Upper lobe of left lung (tissue), 6 donors: ENCODE measurements around the gene PTGER1. TPM values are rescaled to one million over a fixed set of nuclear protein-coding genes. Genes with fewer than 3 reads are reported as not detected.
A peak's percentile ranks its signal among the peaks of the same experiment; 100 is the strongest.

Source experiments
- ATAC-seq, 2 donors: fragments of 200-7000 bp; cut with Tn5 transposase; one replicate each; pipeline ENCODE4 v1.9.1; 2022; ENCODE audit warnings: mild to moderate bottlenecking in 2 of 2, moderate library complexity in 2 of 2; ENCODE audit not compliant: low FRiP score in 2 of 2
- DNase-seq, 2 donors: peaks; one replicate each; pipeline ENCODE4 v3.0.0-alpha.2; 2019 to 2020
- H3K27ac ChIP-seq, 4 donors: fragments of 200-600 bp; sonication (generic); one replicate each; pipeline ENCODE4 v1.5.1; 2016 to 2019
- H3K27me3 ChIP-seq, 4 donors: fragments of 200-600 bp; sonication (generic); one replicate each; pipeline ENCODE4 v1.5.1; 2017 to 2019
- H3K36me3 ChIP-seq, 4 donors: fragments of 200-600 bp; sonication (generic); one replicate each; pipeline ENCODE4 v1.5.1; 2016 to 2019
- H3K4me1 ChIP-seq, 4 donors: fragments of 200-600 bp; sonication (generic); one replicate each; pipeline ENCODE4 v1.5.1; 2018 to 2019
- H3K4me3 ChIP-seq, 4 donors: fragments of 200-600 bp; sonication (generic); one replicate each; pipeline ENCODE4 v1.5.1; 2017 to 2019; ENCODE audit warnings: mild to moderate bottlenecking in 2 of 4, moderate library complexity in 1 of 4
- H3K9me3 ChIP-seq, 4 donors: fragments of 200-600 bp; sonication (generic); one replicate each; pipeline ENCODE4 v1.5.1; 2018 to 2019
- EP300 ChIP-seq, 4 donors: sonication (generic); formaldehyde crosslinking; IDR thresholded peaks; one replicate each; pipeline ENCODE4 v1.5.1; 2017; ENCODE audit warnings: antibody characterized with exemption in 4 of 4, control low read depth in 2 of 4
- POLR2A ChIP-seq, 4 donors: fragments of 450-650 bp; IDR thresholded peaks; one replicate each; pipeline ENCODE4 v1.5.1; 2016 to 2017; ENCODE audit warnings: antibody characterized with exemption in 4 of 4, mild to moderate bottlenecking in 2 of 4
- POLR2AphosphoS5 ChIP-seq, 2 donors: sonication (generic); formaldehyde crosslinking; IDR thresholded peaks; one replicate each; pipeline ENCODE4 v1.5.1; 2017; ENCODE audit warnings: antibody characterized with exemption in 2 of 2
- WGBS, 2 donors: methylation state at CpG; one replicate each; pipeline ENCODE4 v1.1.5; 2017 to 2018; 5-methylcytosine and 5-hydroxymethylcytosine counted together
- total RNA-seq, 6 donors: library from RNA; depleted of rRNA in 4 of 6; stranded (reverse); fragments of >200 nt in 4 of 6; gene quantifications; one replicate each; pipeline versions ENCODE4 v1.1.0 to v1.2.1, GENCODE V29; 2016 to 2021
- TF ChIP-seq, protein P1 (sequence below), 6 experiments: fragments of 450-650 bp in 4 of 6; fragments of 200-600 bp in 2 of 6; sonication (generic) in 2 of 6; IDR thresholded peaks; one replicate each; pipeline ENCODE4 v1.5.1; 2016 to 2019; ENCODE audit warnings: antibody characterized with exemption in 6 of 6
- donor health status: DM: no; HTN: no; CAD: no; lungs with moderate emphysema.
- donor health status: DM: no; HTN: yes; CAD: no; lungs with severe emphysema.

The PTGER1 gene
- total RNA-seq, 6 donors from 2014 or later = 0.59 to 3.9 (median 1.7) TPM; not detected in 3

DNA sequence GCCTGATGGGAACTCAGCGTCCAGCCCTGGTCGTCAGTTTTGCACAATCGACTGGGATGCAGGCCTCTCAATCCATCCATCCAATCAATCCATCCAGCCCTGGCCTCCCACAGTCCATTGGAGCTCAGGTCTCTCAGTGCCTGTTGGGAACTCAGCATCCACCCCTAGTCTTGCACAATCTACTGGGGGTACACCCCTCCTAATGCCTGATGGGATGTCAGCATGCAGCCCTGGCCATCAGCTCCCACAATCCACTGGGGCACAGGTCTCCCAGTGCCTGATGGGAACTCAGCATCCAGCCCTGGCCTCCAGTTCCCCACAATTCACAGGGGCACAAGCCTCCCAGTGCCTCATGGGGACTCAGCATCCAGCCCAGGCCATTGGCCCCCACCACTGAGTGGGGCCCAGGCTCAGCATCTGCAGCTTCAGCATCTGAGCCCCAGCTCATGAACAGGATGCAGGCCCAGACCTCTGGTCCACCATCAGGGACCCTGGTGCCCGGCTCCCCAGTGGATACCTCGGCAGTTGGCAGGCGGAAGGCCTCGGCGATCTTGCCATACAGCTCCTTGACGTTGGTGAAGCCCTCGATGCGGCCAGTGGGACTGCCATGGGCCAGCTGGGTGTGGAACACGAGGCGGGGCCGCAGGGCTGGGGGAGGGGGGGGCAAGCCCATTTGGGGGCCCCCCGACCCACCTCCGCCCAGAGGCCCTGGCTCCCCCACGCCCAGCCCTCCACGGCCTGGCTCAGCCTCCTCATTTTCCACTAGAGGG, 7.2 kb upstream of the PTGER1 start:
- H3K36me3 ChIP-seq = peaks cover 0 to 70% (median 51%) of the 10 kb centered on the region in 4 donors
- H3K4me3 ChIP-seq = no peak overlapping the region
- H3K4me1 ChIP-seq = peaks cover 0 to 17% (median 3%) of the 10 kb centered on the region in 4 donors
- no peaks in the 10 kb centered on the region for H3K9me3 ChIP-seq
- TF ChIP-seq EP300 (IDR thresholded peaks at IDR 0.05) (no peak), POLR2A (IDR thresholded peaks at IDR 0.05) (no peak), POLR2AphosphoS5 (IDR thresholded peaks at IDR 0.05) (no peak)
- TF ChIP-seq, protein P1, sequence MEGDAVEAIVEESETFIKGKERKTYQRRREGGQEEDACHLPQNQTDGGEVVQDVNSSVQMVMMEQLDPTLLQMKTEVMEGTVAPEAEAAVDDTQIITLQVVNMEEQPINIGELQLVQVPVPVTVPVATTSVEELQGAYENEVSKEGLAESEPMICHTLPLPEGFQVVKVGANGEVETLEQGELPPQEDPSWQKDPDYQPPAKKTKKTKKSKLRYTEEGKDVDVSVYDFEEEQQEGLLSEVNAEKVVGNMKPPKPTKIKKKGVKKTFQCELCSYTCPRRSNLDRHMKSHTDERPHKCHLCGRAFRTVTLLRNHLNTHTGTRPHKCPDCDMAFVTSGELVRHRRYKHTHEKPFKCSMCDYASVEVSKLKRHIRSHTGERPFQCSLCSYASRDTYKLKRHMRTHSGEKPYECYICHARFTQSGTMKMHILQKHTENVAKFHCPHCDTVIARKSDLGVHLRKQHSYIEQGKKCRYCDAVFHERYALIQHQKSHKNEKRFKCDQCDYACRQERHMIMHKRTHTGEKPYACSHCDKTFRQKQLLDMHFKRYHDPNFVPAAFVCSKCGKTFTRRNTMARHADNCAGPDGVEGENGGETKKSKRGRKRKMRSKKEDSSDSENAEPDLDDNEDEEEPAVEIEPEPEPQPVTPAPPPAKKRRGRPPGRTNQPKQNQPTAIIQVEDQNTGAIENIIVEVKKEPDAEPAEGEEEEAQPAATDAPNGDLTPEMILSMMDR (IDR thresholded peaks at IDR 0.05) = no peak
- 94 to 96% methylated on average over 9 to 18 of the region's 18 CpGs for WGBS, 2 donors
- no peak for DNase-seq
- ATAC-seq = no peak
- H3K27ac ChIP-seq = no peak overlapping the region
- H3K27me3 ChIP-seq = no peaks in the 10 kb centered on the region

DNA sequence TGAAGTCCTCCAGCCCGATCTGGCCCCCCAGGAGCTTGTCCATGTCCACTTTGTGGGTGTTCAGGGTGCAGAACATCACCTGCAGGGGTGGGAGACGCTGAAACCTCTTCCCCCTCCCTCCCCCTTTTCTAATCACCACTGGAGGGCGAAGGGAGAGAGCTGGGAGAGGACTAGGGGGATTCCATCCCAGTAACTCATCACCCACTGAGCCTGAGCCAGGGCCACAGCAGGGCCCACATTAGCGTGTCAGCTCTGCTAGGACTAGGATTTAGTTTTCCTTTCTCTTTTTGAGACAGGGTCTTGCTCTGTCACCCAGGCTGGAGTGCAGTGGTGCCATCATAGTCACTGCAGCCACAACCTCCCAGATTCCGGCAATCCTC, 5.5 kb upstream of the PTGER1 start:
- 82 to 91% methylated on average over 4 to 5 of the region's 5 CpGs for WGBS, 2 donors

DNA sequence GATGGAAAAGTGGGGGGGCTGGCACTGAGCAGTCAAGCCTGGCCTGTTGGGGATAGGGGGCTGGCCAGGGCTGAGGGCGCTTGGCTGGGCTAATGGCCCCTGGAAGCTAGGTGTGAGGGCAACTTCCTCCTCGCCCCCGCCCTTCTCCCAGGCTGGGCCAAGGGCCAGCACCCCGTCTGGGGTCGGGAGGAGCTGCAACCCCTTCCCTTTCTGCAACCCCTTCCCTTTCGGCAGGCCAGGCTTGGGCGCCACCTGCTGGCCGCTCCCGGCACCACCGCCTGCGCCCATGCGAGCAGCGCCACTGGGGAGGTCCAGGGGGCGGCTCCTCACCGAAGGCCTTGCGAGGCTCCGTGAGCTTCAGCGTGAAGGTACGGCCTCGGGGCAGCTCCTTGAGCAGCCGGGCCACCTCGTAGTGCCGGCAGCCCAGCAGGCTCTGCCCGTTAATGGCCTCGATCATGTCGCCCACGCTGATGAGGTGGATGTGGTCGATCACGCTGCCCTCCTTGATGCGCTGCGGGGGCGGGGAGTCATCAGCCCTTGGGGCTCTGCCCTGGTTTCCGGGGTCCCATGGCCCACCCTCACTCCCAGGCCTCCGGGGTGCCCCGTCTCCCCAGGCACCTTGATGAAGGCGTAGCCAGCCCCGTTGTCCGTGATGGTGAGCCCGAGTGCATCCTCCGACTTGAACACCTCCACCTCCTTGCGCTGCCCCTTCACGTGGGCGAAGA, 5.0 kb upstream of the PTGER1 start:
- Histone ChIP-seq H3K27ac (peak overlapping the region in 1 of 4 donors; percentile 34), H3K4me3 (no peak overlapping the region), H3K27me3 (peaks cover 0 to 5% (median 0%) of the 10 kb centered on the region in 4 donors), H3K4me1 (peaks cover 16 to 39% (median 20%) of the 10 kb centered on the region in 4 donors), H3K9me3 (no peaks in the 10 kb centered on the region), H3K36me3 (peaks cover 0 to 55% (median 48%) of the 10 kb centered on the region in 4 donors)
- 40 to 72% methylated on average over 1 to 20 of the region's 43 CpGs for WGBS, 2 donors
- TF ChIP-seq, protein P1 (IDR thresholded peaks at IDR 0.05) = peak; percentile 88 to 93 (median 90)
- TF ChIP-seq EP300 (IDR thresholded peaks at IDR 0.05) = no peak
- ATAC-seq (peak; percentile 53 to 61), DNase-seq (peak; percentile 46 to 93)

More for the DNA sequence above, 5.5 kb upstream of the PTGER1 start:
- Histone ChIP-seq H3K27ac (no peak overlapping the region), H3K4me3 (no peak overlapping the region), H3K9me3 (no peaks in the 10 kb centered on the region), H3K36me3 (peaks cover 0 to 58% (median 49%) of the 10 kb centered on the region in 4 donors), H3K27me3 (no peaks in the 10 kb centered on the region), H3K4me1 (peaks cover 10 to 33% (median 14%) of the 10 kb centered on the region in 4 donors)
- no peak for ATAC-seq
- TF ChIP-seq POLR2AphosphoS5 (IDR thresholded peaks at IDR 0.05) (no peak), POLR2A (IDR thresholded peaks at IDR 0.05) (no peak), EP300 (IDR thresholded peaks at IDR 0.05) (no peak)
- TF ChIP-seq, protein P1 (IDR thresholded peaks at IDR 0.05) = no peak
- DNase-seq = no peak

DNA sequence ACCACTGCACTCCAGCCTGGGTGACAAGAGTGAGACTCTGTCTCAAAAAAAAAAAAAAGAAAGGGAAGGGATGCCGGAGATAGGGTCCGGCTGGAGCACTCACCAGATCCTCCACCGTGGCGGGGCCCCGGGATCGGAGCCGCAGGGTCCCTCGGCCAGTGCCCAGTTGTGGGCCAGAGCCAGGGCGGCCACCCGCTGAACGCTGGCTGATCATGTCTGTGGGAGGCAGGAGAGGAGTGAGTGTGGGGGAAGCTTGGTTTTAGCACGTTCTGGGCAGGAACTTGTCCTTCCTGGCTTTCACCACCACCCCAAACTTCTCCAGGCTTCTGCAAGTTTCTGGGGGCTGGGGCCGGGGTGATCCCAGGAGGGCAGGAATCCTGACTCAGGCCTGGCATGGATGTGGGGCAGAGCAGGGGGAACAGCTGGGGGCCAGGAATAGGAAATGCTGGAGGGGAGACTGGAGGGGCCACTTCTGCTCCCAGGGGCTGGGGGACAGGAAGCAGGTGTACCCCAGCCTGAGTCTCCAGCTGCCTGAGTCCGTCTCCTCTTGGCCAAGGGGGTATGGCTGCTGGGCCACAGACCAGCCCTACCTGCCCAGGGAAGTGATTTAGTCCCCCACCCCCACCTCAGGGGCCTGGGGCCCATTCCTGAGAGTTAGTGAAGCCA, 4.3 kb upstream of the PTGER1 start:
- Histone ChIP-seq H3K4me3 (no peak overlapping the region), H3K4me1 (peaks cover 21 to 46% (median 26%) of the 10 kb centered on the region in 4 donors), H3K36me3 (peaks cover 0 to 54% (median 46%) of the 10 kb centered on the region in 4 donors), H3K9me3 (no peaks in the 10 kb centered on the region), H3K27ac (peak overlapping the region in 2 of 4 donors; percentile 32 to 34), H3K27me3 (peaks cover 0 to 9% (median 1%) of the 10 kb centered on the region in 4 donors)
- ATAC-seq (no peak), DNase-seq (no peak)
- TF ChIP-seq EP300 (IDR thresholded peaks at IDR 0.05) (no peak), POLR2AphosphoS5 (IDR thresholded peaks at IDR 0.05) (no peak), POLR2A (IDR thresholded peaks at IDR 0.05) (no peak)
- TF ChIP-seq, protein P1 (IDR thresholded peaks at IDR 0.05) = no peak
- WGBS, 2 donors = 65 to 76% methylated on average over 14 of the region's 14 CpGs
